ENCODE data around the gene COMT. TPM values are rescaled to one million over a fixed set of nuclear protein-coding genes. Genes with fewer than 3 reads are reported as not detected.

Gene COMT
- polyA plus RNA-seq, 1 experiment = 332 TPM

DNA sequence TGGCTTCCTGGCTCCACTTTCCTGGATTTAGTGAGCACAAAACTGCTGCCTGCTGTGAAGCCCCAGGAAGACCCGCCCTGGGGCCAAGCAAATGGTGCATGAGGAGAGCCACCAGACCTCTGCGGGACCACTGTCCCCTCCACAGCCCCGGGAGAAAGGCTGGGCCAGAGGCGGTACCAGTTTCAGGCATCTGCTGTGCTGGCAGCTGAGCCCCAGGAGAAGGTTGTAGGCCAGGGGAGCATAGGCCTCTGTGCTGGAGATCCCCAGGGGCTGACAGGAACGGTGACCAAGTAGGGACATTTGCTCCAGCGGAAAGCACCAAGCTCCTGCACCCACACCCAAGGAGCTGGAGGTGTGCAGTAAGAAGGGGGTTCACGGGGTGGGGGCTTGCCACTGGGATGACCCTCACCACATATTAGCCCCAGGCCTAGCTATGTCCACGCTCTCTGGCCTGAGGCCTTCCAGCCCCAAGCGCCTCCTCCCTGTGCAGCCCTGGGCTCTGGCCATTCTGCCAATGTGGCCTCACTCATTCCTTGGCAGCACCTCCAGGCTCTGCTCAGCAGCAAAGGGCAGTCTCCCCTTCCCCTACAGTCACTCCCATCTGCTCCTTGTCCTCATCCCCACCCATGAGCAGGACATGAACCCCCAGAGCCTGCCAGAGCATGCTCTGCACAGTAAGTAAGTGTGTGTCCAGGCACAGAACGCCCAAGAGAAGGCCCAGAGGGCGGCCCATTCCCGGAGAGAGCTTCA, 24.0 kb upstream of the COMT start:
- DNase-seq (ENCODE audit: low read depth) = no peak
- Histone ChIP-seq H3K4me3 (ENCODE audit: low read depth, low read length) (no peak overlapping the region), H3K27me3 (ENCODE audit: control insufficient read depth, insufficient read depth, low read length) (no peaks in the 10 kb centered on the region), H3K36me3 (ENCODE audit: control insufficient read depth, insufficient read depth, low read length) (peaks cover 40% of the 10 kb centered on the region)
- TF ChIP-seq, protein P1, sequence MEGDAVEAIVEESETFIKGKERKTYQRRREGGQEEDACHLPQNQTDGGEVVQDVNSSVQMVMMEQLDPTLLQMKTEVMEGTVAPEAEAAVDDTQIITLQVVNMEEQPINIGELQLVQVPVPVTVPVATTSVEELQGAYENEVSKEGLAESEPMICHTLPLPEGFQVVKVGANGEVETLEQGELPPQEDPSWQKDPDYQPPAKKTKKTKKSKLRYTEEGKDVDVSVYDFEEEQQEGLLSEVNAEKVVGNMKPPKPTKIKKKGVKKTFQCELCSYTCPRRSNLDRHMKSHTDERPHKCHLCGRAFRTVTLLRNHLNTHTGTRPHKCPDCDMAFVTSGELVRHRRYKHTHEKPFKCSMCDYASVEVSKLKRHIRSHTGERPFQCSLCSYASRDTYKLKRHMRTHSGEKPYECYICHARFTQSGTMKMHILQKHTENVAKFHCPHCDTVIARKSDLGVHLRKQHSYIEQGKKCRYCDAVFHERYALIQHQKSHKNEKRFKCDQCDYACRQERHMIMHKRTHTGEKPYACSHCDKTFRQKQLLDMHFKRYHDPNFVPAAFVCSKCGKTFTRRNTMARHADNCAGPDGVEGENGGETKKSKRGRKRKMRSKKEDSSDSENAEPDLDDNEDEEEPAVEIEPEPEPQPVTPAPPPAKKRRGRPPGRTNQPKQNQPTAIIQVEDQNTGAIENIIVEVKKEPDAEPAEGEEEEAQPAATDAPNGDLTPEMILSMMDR (IDR thresholded peaks at IDR 0.05; ENCODE audit: insufficient read depth, low read depth, low read length) = no peak
- ChIA-PET POLR2A (no interaction called here), CTCF (interaction anchor here (0.7 to 11.1 kb wide), 4 partner anchors 7 to 186 kb away, joined by 3 to 277 read pairs (median 10); no protein-coding TSS in a partner anchor)

DNA sequence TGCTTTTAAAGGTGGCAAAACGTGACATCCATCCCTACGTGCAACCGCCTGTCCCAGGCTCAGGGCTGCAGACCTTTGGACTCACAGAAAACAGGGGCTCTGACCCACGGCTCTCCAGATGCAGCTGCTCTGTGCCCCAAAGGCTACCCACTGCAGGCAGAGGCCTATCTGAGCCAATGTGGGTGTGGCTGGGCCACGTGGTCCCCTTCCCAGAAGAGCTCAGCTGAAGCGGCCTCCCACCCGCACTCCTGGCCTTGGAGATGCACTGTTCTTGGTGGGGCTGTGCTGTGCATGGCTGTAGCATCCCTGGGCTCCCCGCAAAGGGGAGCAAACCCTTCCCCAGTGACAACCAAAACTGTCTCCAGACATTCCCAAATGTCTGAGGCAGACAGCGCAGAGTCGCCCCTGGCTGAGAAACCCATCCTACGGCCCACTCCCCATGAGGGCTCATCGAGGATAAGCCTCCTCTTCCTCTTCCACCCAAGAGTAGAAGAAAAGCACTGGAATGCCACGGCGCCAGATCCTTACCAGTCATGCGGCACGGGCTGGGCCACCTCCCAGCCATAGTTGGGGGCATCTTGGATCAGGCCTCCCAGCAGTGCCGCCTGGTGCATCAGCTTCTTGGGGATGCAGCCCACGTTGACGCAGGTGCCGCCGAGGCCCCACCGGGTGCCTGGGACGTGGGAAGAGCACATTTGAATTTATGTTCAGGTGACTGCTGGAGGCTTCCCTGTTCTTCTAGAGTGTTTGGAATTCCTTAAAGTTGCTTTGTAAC, 23.1 kb upstream of the COMT start:
- H3K36me3 ChIP-seq (ENCODE audit: control insufficient read depth, insufficient read depth, low read length) = peaks cover 39% of the 10 kb centered on the region
- CTCF ChIA-PET = interaction anchor here (1.3 to 11.1 kb wide), 3 partner anchors 8 to 187 kb away, joined by 3 to 277 read pairs (median 17); no protein-coding TSS in a partner anchor
- POLR2A ChIA-PET = no interaction called here

DNA sequence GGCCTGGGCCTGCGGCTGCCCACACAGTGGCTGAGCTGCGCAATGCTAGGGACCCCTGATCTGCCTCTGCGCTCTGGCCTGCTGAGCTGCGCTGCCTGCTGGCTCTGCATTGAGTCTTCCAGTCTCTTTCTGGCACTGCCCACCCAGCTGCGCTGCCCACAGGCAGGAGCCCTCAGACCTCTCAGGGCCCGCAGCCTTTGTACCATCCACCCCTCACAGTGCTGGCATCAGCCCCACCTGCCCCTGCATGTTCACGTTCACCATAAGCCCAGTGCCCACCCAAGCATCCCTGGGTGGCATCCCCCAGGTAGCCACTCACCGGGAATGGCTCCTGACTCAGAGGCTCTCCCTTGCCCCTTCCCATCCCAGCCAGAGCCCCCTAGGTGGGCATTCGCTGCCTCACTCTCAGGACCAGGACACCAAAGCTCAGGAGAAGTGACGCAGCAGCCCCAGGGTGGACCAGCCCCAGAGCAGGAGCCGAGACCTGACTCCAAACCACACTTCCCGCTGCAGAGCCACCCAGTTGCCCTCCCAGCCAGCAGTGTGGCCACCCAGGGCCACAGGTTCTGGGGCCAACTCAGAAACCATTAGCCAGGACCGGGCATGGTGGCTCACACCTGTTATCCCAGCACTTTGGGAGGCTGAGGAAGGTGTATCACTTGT, 21.7 kb upstream of the COMT start:
- Histone ChIP-seq H3K27me3 (ENCODE audit: control insufficient read depth, insufficient read depth, low read length) (no peaks in the 10 kb centered on the region), H3K4me3 (ENCODE audit: low read depth, low read length) (no peak overlapping the region), H3K36me3 (ENCODE audit: control insufficient read depth, insufficient read depth, low read length) (peaks cover 35% of the 10 kb centered on the region)
- POLR2A ChIA-PET = no interaction called here
- CTCF ChIA-PET = interaction anchor here (3.5 to 11.1 kb wide), 2 partner anchors 10 to 189 kb away, joined by 17 to 277 read pairs; no protein-coding TSS in a partner anchor
- TF ChIP-seq, protein P1 (IDR thresholded peaks at IDR 0.05; ENCODE audit: insufficient read depth, low read depth, low read length) = no peak
- DNase-seq (ENCODE audit: low read depth) = no peak

More for the DNA sequence above, 23.1 kb upstream of the COMT start:
- H3K27me3 ChIP-seq (ENCODE audit: control insufficient read depth, insufficient read depth, low read length) = no peaks in the 10 kb centered on the region
- no peak overlapping the region for H3K4me3 ChIP-seq (ENCODE audit: low read depth, low read length)
- no peak for DNase-seq (ENCODE audit: low read depth)
- TF ChIP-seq, protein P1 (IDR thresholded peaks at IDR 0.05; ENCODE audit: insufficient read depth, low read depth, low read length) = no peak

DNA sequence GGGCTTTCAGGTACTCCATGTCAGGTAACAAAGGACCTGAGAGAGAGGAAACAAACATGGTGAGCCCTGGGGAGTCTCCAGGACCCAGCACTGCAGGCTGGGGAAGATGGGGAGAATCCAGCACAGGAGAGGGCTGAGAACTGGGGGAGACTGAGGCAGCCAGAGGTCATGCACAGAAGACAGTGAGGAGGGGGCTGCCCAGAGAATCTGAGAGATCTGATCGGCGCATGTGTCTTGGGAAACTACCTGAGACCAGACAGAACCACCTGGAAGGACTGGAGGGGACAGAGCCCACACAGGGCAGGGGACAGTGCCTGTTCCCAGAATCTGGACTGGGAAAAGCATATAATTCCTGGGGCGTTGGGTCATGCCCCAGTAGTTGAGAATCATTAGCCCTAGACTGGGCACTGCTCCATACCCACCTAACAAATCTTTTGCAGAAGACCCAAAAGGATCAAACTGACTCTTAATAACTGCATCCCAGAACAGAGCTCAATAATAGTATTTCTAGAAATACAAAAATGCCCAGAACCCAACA, 20.0 kb upstream of the COMT start:
- Histone ChIP-seq H3K27me3 (ENCODE audit: control insufficient read depth, insufficient read depth, low read length) (no peaks in the 10 kb centered on the region), H3K36me3 (ENCODE audit: control insufficient read depth, insufficient read depth, low read length) (peaks cover 24% of the 10 kb centered on the region), H3K4me3 (ENCODE audit: low read depth, low read length) (no peak overlapping the region)
- no peak for DNase-seq (ENCODE audit: low read depth)
- TF ChIP-seq, protein P1 (IDR thresholded peaks at IDR 0.05; ENCODE audit: insufficient read depth, low read depth, low read length) = no peak
- CTCF ChIA-PET = interaction anchor here (1.2 to 1.6 kb wide), 2 partner anchors 11 to 191 kb away, joined by 3 to 5 read pairs; no protein-coding TSS in a partner anchor
- POLR2A ChIA-PET = no interaction called here

Data from BJ (cell line).